Calu3 (cell line): ENCODE data around the gene KIF2C. TPM values are rescaled to one million over a fixed set of nuclear protein-coding genes. Genes with fewer than 3 reads are reported as not detected.

ENCODE experiments used
- BruUV-seq: library from RNA; stranded (reverse); fragments of 400-500 nt; replicated peaks from 2 replicates; lab custom pipeline; 2021; lab: Mats Ljungman, UMichigan
- CTCF ChIA-PET: fragments of 300-600 bp; sonication (Branson Sonifier 250); formaldehyde crosslinking; loops from one replicate; lab custom pipeline; 2022; ENCODE audit warnings: antibody characterized with exemption; lab: Charles Lee
- DNase-seq: peaks from one replicate; pipeline ENCODE4 v3.0.0; 2022
- H3K27ac Mint-ChIP-seq: one replicate; pipeline ENCODE4 v1.8.0; 2022; ENCODE audit warnings: mixed read lengths; ENCODE audit not compliant: unreplicated experiment
- H3K27me3 Mint-ChIP-seq: one replicate; pipeline ENCODE4 v1.8.0; 2022; ENCODE audit warnings: mixed read lengths; ENCODE audit not compliant: unreplicated experiment
- H3K36me3 Mint-ChIP-seq: one replicate; pipeline ENCODE4 v1.8.0; 2022; ENCODE audit warnings: mild to moderate bottlenecking, moderate library complexity, mixed read lengths; ENCODE audit not compliant: insufficient read depth, unreplicated experiment
- H3K4me1 Mint-ChIP-seq: one replicate; pipeline ENCODE4 v1.8.0; 2022; ENCODE audit warnings: mild to moderate bottlenecking, low read depth, mixed read lengths; ENCODE audit not compliant: unreplicated experiment
- H3K4me3 Mint-ChIP-seq: one replicate; pipeline ENCODE4 v1.8.0; 2022; ENCODE audit warnings: mild to moderate bottlenecking, low read depth, moderate library complexity, mixed read lengths; ENCODE audit not compliant: unreplicated experiment
- H3K9me3 Mint-ChIP-seq: one replicate; pipeline ENCODE4 v1.8.0; 2022; ENCODE audit warnings: low read depth, mixed read lengths; ENCODE audit not compliant: unreplicated experiment
- intact Hi-C: fragments of 100-400 bp; cut with micrococcal nuclease; formaldehyde crosslinking; loops from one replicate; pipeline ENCODE4 v1.10.0; 2022; ENCODE audit not compliant: unreplicated experiment
- total RNA-seq: library from RNA; stranded (reverse); gene quantifications from 2 replicates; pipeline ENCODE4 v1.2.3, GENCODE V29; 2022
- TF ChIP-seq, protein P1 (sequence below): fragments of 200-600 bp; IDR thresholded peaks from one replicate; pipeline ENCODE4 v1.8.0; 2022; ENCODE audit warnings: antibody characterized with exemption; ENCODE audit not compliant: unreplicated experiment

The KIF2C gene
- total RNA-seq, 1 experiment from 2014 or later = 67.6 TPM

DNA sequence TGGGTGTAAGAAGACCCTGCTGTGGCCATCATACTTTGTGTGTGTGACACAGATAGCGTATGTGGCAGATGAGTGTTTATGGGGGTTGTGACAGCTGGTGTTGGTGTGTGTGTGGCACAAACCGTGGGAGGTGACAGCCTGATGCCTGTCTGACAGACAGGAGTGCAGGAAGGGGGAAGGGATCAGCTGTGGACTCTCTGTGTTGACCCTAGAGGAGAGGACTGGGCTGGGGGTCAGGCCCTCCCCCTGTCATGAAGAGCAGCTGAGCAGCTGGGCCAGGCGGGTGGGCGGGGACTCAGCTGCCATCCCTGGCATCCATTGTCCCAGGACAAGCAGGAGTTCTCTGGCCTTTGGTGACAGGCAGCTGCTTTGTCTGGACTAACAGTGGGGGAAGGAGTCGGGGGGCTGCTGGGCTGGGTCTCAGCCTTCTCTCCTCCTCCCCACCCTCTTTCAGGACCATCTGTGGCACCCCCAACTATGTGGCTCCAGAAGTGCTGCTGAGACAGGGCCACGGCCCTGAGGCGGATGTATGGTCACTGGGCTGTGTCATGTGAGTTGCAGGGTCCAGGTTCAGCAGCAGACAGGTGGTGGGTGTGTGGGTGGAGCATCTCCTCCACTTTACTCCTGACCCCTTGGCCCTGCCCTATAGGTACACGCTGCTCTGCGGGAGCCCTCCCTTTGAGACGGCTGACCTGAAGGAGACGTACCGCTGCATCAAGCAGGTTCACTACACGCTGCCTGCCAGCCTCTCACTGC, 62.8 kb downstream of the KIF2C start:
- H3K27ac Mint-ChIP-seq = peak overlapping the region; percentile 74
- CTCF ChIA-PET = no interaction called here
- BruUV-seq = no TSS peak
- no peaks in the 10 kb centered on the region for H3K9me3 Mint-ChIP-seq
- intact Hi-C loops = no loop called here
- peak overlapping the region; percentile 77 for H3K4me3 Mint-ChIP-seq
- DNase-seq = no peak
- no peaks in the 10 kb centered on the region for H3K27me3 Mint-ChIP-seq
- TF ChIP-seq, protein P1, sequence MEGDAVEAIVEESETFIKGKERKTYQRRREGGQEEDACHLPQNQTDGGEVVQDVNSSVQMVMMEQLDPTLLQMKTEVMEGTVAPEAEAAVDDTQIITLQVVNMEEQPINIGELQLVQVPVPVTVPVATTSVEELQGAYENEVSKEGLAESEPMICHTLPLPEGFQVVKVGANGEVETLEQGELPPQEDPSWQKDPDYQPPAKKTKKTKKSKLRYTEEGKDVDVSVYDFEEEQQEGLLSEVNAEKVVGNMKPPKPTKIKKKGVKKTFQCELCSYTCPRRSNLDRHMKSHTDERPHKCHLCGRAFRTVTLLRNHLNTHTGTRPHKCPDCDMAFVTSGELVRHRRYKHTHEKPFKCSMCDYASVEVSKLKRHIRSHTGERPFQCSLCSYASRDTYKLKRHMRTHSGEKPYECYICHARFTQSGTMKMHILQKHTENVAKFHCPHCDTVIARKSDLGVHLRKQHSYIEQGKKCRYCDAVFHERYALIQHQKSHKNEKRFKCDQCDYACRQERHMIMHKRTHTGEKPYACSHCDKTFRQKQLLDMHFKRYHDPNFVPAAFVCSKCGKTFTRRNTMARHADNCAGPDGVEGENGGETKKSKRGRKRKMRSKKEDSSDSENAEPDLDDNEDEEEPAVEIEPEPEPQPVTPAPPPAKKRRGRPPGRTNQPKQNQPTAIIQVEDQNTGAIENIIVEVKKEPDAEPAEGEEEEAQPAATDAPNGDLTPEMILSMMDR = no peak
- H3K4me1 Mint-ChIP-seq = peaks cover 34% of the 10 kb centered on the region
- H3K36me3 Mint-ChIP-seq = peaks cover 77% of the 10 kb centered on the region

DNA sequence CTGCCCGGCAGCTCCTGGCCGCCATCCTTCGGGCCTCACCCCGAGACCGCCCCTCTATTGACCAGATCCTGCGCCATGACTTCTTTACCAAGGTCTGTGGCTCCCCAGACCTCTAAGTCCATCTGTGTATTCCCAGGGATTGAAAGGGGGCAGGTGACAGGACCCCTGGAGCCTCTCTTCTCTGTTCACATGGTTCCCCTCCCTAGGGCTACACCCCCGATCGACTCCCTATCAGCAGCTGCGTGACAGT, 63.4 kb downstream of the KIF2C start:
- Mint-ChIP-seq H3K27me3 (no peaks in the 10 kb centered on the region), H3K4me1 (peaks cover 38% of the 10 kb centered on the region), H3K36me3 (peaks cover 82% of the 10 kb centered on the region), H3K9me3 (no peaks in the 10 kb centered on the region), H3K27ac (peak overlapping the region; percentile 5), H3K4me3 (peak overlapping the region; percentile 77)
- intact Hi-C loops = no loop called here
- DNase-seq = no peak
- CTCF ChIA-PET = no interaction called here
- no TSS peak for BruUV-seq
- TF ChIP-seq, protein P1 = no peak

DNA sequence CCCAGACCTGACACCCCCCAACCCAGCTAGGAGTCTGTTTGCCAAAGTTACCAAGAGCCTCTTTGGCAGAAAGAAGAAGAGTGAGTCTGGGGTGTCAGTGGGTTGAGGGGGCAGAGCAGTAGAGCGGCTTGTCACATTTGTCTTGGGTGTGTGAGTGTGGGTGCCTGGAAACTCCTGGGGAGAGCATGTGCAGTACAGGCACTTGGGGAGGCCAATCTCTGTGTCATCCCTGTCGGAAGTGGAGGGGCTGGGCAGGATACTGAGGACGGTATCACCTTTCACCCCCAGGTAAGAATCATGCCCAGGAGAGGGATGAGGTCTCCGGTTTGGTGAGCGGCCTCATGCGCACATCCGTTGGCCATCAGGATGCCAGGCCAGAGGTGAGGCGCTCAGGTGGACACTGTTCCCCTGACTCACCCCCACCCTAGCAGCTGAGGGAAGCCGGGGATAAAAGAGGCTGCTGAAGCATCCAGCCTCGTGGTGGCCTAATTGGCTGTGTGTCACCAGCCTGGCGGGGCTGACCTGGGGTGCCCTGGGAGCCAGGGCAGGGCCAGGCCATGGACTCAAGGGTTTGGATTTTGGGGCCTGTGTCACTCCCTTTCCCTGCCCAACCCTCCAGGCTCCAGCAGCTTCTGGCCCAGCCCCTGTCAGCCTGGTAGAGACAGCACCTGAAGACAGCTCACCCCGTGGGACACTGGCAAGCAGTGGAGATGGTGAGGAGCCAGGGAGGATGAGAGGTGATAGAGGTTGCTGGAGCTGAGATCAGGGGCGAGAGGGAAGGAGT, 63.9 kb downstream of the KIF2C start:
- BruUV-seq = no TSS peak
- no peak for DNase-seq
- CTCF ChIA-PET = no interaction called here
- peak overlapping the region; percentile 5 for H3K27ac Mint-ChIP-seq
- H3K4me3 Mint-ChIP-seq = peak overlapping the region; percentile 77
- H3K27me3 Mint-ChIP-seq = no peaks in the 10 kb centered on the region
- intact Hi-C loops = no loop called here
- peaks cover 38% of the 10 kb centered on the region for H3K4me1 Mint-ChIP-seq
- H3K36me3 Mint-ChIP-seq = peaks cover 87% of the 10 kb centered on the region
- H3K9me3 Mint-ChIP-seq = no peaks in the 10 kb centered on the region
- TF ChIP-seq, protein P1 = no peak

DNA sequence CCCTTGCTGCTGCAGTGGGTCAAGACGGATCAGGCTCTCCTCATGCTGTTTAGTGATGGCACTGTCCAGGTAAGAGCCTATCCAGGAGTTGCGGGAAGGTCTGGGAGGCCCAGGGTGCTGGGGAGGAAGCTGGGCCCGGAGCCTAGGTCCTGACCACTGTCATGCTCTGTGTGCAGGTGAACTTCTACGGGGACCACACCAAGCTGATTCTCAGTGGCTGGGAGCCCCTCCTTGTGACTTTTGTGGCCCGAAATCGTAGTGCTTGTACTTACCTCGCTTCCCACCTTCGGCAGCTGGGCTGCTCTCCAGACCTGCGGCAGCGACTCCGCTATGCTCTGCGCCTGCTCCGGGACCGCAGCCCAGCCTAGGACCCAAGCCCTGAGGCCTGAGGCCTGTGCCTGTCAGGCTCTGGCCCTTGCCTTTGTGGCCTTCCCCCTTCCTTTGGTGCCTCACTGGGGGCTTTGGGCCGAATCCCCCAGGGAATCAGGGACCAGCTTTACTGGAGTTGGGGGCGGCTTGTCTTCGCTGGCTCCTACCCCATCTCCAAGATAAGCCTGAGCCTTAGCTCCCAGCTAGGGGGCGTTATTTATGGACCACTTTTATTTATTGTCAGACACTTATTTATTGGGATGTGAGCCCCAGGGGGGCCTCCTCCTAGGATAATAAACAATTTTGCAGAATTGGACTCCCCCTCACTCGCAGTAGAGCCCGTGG, 65.8 kb downstream of the KIF2C start:
- CTCF ChIA-PET = no interaction called here
- Mint-ChIP-seq H3K36me3 (peaks cover 72% of the 10 kb centered on the region), H3K27me3 (no peaks in the 10 kb centered on the region), H3K27ac (peak overlapping the region; percentile 49), H3K4me1 (peaks cover 40% of the 10 kb centered on the region), H3K9me3 (no peaks in the 10 kb centered on the region), H3K4me3 (no peak overlapping the region)
- no TSS peak for BruUV-seq
- DNase-seq = no peak
- TF ChIP-seq, protein P1 = no peak
- intact Hi-C loops = no loop called here
